ENCODE data around the gene GPNMB. TPM values are rescaled to one million over a fixed set of nuclear protein-coding genes. Genes with fewer than 3 reads are reported as not detected.

The GPNMB gene
- total RNA-seq, 1 experiment from 2014 or later: 17.4 TPM

DNA sequence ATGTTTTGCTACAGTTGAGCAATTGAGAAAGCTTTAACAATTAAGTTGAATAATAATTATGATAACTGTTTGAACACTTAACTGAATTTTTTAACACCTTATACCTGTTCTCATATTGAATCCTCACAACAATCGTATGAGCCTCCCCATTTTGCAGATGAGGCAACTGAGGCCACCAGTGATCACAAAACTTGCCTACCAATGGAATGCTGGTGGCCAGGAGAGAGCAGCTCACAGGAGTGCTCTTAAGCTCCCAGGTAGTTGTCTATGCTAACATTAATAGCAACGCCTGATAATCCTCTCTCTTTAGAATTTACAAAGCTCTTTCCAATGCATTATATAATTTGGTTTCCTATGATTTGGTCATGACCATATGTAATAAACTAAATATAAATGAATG lies 21.6 kb downstream of the GPNMB start:
- Histone ChIP-seq H3K9me2 (ENCODE audit: insufficient read depth) (no peaks in the 10 kb centered on the region), H3K4me3 (no peak overlapping the region), H3K27ac (no peak overlapping the region), H3K4me1 (replicated peaks; ENCODE audit: insufficient read depth) (peaks cover 5% of the 10 kb centered on the region; the same call in 1 of the 2 replicates), H4K20me1 (ENCODE audit: insufficient read depth) (no peaks in the 10 kb centered on the region), H3K9me3 (ENCODE audit: insufficient read depth, low read depth) (no peaks in the 10 kb centered on the region), H3K36me3 (ENCODE audit: low read depth) (no peaks in the 10 kb centered on the region), H3F3A (ENCODE audit: insufficient read depth, low read depth) (0 out of 2 replicates have a peak, but pooled peaks cover 3% of the 10 kb centered on the region), H3K27me3 (ENCODE audit: insufficient read depth, low read depth) (no peaks in the 10 kb centered on the region), H3K79me2 (ENCODE audit: low read depth) (no peaks in the 10 kb centered on the region), H2AFZ (no peak overlapping the region), H3K4me2 (no peak overlapping the region)
- ChIA-PET POLR2A (ENCODE audit: unreplicated experiment) (no interaction called here), CTCF (interaction anchor here (1.1 kb wide), 1 partner anchor 443 kb away, joined by 3 read pairs; no protein-coding TSS in a partner anchor)
- TF ChIP-seq, protein P1, sequence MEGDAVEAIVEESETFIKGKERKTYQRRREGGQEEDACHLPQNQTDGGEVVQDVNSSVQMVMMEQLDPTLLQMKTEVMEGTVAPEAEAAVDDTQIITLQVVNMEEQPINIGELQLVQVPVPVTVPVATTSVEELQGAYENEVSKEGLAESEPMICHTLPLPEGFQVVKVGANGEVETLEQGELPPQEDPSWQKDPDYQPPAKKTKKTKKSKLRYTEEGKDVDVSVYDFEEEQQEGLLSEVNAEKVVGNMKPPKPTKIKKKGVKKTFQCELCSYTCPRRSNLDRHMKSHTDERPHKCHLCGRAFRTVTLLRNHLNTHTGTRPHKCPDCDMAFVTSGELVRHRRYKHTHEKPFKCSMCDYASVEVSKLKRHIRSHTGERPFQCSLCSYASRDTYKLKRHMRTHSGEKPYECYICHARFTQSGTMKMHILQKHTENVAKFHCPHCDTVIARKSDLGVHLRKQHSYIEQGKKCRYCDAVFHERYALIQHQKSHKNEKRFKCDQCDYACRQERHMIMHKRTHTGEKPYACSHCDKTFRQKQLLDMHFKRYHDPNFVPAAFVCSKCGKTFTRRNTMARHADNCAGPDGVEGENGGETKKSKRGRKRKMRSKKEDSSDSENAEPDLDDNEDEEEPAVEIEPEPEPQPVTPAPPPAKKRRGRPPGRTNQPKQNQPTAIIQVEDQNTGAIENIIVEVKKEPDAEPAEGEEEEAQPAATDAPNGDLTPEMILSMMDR (conservative IDR thresholded peaks at IDR 0.05): no peak
- TF ChIP-seq EZH2 (IDR thresholded peaks at IDR 0.05; ENCODE audit: low read depth): no peak
- BruUV-seq (replicated peaks): no TSS peak
- intact Hi-C loops (cut with micrococcal nuclease; ENCODE audit: unreplicated experiment): no loop called here
- no peak for DNase-seq

DNA sequence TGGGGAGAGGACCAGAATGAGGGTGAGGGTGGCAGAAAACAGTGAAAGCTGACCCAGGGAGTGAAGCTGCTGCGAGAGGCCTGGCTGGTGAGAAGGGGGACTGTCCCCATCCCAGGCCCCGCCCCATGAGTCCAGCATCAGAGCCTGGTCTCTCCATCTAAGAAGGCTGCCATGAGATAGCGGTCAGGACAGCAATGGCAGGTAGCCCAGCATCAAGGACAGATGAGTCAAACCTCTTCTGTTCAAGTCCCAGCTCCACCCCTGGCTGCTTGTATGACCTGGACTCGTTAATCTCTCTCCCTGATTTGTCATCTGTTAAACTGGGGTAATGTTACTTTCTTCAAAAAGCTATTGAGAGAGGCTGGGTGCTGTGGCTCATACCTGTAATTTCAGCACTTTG lies 22.2 kb downstream of the GPNMB start:
- intact Hi-C loops (cut with micrococcal nuclease; ENCODE audit: unreplicated experiment): no loop called here
- no peak overlapping the region for H3K4me3 ChIP-seq
- peaks cover 9% of the 10 kb centered on the region for H3F3A ChIP-seq (ENCODE audit: insufficient read depth, low read depth)
- H3K9me2 ChIP-seq (ENCODE audit: insufficient read depth): no peaks in the 10 kb centered on the region
- no peak for TF ChIP-seq EZH2 (IDR thresholded peaks at IDR 0.05; ENCODE audit: low read depth)
- TF ChIP-seq, protein P1 (conservative IDR thresholded peaks at IDR 0.05): no peak
- BruUV-seq (replicated peaks): no TSS peak
- no peaks in the 10 kb centered on the region for H3K9me3 ChIP-seq (ENCODE audit: insufficient read depth, low read depth)
- no peak overlapping the region for H3K4me2 ChIP-seq
- no peaks in the 10 kb centered on the region for H3K36me3 ChIP-seq (ENCODE audit: low read depth)
- no peaks in the 10 kb centered on the region for H3K27me3 ChIP-seq (ENCODE audit: insufficient read depth, low read depth)
- H2AFZ ChIP-seq: no peak overlapping the region
- ChIA-PET POLR2A (ENCODE audit: unreplicated experiment) (no interaction called here), CTCF (interaction anchor here (1.1 kb wide), 1 partner anchor 443 kb away, joined by 3 read pairs; no protein-coding TSS in a partner anchor)
- peak in 1 of 2 experiments; percentile 33 for DNase-seq
- H3K27ac ChIP-seq: no peak overlapping the region
- H3K4me1 ChIP-seq (replicated peaks; ENCODE audit: insufficient read depth): peaks cover 10% of the 10 kb centered on the region
- H3K79me2 ChIP-seq (ENCODE audit: low read depth): no peaks in the 10 kb centered on the region
- H4K20me1 ChIP-seq (ENCODE audit: insufficient read depth): no peaks in the 10 kb centered on the region

DNA sequence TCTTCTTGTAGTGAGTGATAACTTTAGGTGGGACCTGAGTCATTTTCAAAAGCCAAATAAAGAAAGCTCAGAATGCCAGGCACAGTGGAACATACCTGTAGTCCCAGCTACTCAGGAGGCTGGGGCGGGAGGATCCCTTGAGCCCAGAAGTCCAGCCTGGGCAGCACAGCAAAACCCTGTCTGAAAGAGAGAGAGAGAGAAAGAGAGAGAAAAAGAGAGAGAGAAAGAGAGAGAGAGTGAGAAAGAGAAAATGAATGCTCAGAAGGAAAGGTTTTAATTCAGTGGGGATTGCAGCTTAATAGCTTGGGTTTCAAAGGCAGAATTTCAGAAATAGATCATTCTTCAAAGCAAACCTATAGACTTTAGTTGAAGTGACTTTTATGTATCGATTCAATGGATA lies 25.7 kb downstream of the GPNMB start:
- Histone ChIP-seq H2AFZ (no peak overlapping the region), H3K4me1 (replicated peaks; ENCODE audit: insufficient read depth) (peaks cover 19% of the 10 kb centered on the region), H4K20me1 (ENCODE audit: insufficient read depth) (no peaks in the 10 kb centered on the region), H3K4me3 (no peak overlapping the region), H3K36me3 (ENCODE audit: low read depth) (no peaks in the 10 kb centered on the region), H3K27me3 (ENCODE audit: insufficient read depth, low read depth) (no peaks in the 10 kb centered on the region), H3K4me2 (no peak overlapping the region), H3F3A (ENCODE audit: insufficient read depth, low read depth) (peaks cover 20% of the 10 kb centered on the region), H3K79me2 (ENCODE audit: low read depth) (no peaks in the 10 kb centered on the region), H3K27ac (no peak overlapping the region), H3K9me3 (ENCODE audit: insufficient read depth, low read depth) (no peaks in the 10 kb centered on the region), H3K9me2 (ENCODE audit: insufficient read depth) (no peaks in the 10 kb centered on the region)
- POLR2A ChIA-PET (ENCODE audit: unreplicated experiment): interaction anchor here (0.6 to 0.7 kb wide), 4 partner anchors 73 to 541 kb away, joined by 3 read pairs; no protein-coding TSS in a partner anchor
- intact Hi-C loops (cut with micrococcal nuclease; ENCODE audit: unreplicated experiment): no loop called here
- TF ChIP-seq, protein P1 (conservative IDR thresholded peaks at IDR 0.05): no peak
- no peak for TF ChIP-seq EZH2 (IDR thresholded peaks at IDR 0.05; ENCODE audit: low read depth)
- CTCF ChIA-PET: interaction anchor here (0.6 to 2.4 kb wide), 20 partner anchors 10 to 648 kb away, joined by 3 to 37 read pairs (median 5); partner anchors contain the start of genes MALSU1 and TRA2A
- no peak for DNase-seq
- no TSS peak for BruUV-seq (replicated peaks)
